Thoracic aorta endothelial cell (primary cell): ENCODE measurements around the gene MBIP. TPM values are rescaled to one million over a fixed set of nuclear protein-coding genes. Genes with fewer than 3 reads are reported as not detected.

Experiments
- total RNA-seq: library from RNA; depleted of rRNA; stranded (reverse); fragments of >200 nt; gene quantifications from 2 replicates; pipeline ENCODE4 v1.2.3, GENCODE V29; 2012

Gene MBIP, protein sequence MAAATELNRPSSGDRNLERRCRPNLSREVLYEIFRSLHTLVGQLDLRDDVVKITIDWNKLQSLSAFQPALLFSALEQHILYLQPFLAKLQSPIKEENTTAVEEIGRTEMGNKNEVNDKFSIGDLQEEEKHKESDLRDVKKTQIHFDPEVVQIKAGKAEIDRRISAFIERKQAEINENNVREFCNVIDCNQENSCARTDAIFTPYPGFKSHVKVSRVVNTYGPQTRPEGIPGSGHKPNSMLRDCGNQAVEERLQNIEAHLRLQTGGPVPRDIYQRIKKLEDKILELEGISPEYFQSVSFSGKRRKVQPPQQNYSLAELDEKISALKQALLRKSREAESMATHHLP
- total RNA-seq: 15.1 and 16.0 TPM in 2 replicates

DNA sequence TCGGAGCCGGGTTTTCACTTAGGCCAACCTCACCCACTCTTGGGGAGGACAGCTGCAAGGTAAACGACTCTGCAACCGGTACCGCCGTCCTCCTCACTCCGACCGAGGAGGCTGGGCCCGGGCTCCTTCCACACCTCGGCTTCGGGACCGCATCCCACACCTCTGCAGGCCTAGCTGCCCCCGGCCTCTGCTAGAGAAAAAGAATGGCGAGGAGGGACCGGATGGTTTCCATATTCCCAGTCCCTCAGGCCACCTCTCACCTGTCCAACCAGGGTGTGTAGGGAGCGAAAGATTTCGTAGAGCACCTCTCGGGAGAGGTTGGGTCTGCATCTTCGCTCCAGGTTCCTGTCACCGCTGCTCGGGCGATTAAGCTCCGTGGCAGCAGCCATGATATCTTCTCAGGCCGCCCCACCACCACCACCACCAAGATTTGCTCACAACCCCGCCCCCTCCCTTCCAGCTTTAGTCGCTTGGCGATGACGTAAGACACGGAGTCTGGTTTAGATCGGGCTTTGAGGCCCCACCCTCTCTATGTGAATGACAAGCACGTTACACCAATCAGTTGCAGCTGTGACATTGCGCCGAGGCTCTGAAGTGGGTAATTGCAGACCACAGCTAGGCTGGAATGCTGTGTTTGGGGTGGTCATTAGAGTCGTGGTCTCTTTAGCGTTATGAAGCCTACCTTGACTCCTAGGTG lies at the start of gene MBIP:
TSS of gene MBIP (minus strand) at position 438 of the 697 bp plus-strand sequence. CDS start at position 389, 49 bp downstream.

Other genes with a start within 250 kb of the MBIP start
- gene PTCSC3, start 143.9 kb downstream of the MBIP start, total RNA-seq: not detected in 2 replicates
- not detected in 2 replicates for gene NKX2-1, start 199.6 kb upstream of the MBIP start, total RNA-seq